ENCODE data around the gene NANP. TPM values are rescaled to one million over a fixed set of nuclear protein-coding genes. Genes with fewer than 3 reads are reported as not detected.
"Not testable (repeated sequence)": the region's sequence is repeated elsewhere in the genome, so short reads cannot be mapped to it uniquely, and the experiment has no call there.

NANP gene
- total RNA-seq, 1 donor = 1.9 TPM

- DNase-seq (ENCODE audit: low read depth in 2 of 3, low spot score in 2 of 3) = no peak
Measured at GRCh38 chr20:25608774-25609173, 15.0 kb downstream of the NANP start.

GRCh38 chr20:25606094-25606695, 17.6 kb downstream of the NANP start:
- DNase-seq (ENCODE audit: low read depth in 2 of 3, low spot score in 2 of 3) = no peak

- no peak for DNase-seq (ENCODE audit: low read depth in 2 of 3, low spot score in 2 of 3)
Measured at GRCh38 chr20:25605148-25605547, 18.7 kb downstream of the NANP start.

- no peak for DNase-seq (ENCODE audit: low read depth in 2 of 3, low spot score in 2 of 3)
Measured at GRCh38 chr20:25604611-25605010, 19.2 kb downstream of the NANP start.

GRCh38 chr20:25602914-25603309, 20.9 kb downstream of the NANP start:
- not testable (repeated sequence) for DNase-seq (ENCODE audit: low read depth in 2 of 3, low spot score in 2 of 3)

GRCh38 chr20:25602191-25602913, 21.5 kb downstream of the NANP start:
- not testable (repeated sequence) for DNase-seq (ENCODE audit: low read depth in 2 of 3, low spot score in 2 of 3)

GRCh38 chr20:25601659-25602058, 22.2 kb downstream of the NANP start:
- no peak for DNase-seq (ENCODE audit: low read depth in 2 of 3, low spot score in 2 of 3)

GRCh38 chr20:25600632-25601031, 23.2 kb downstream of the NANP start:
- DNase-seq (ENCODE audit: low read depth in 2 of 3, low spot score in 2 of 3) = no peak

- DNase-seq (ENCODE audit: low read depth in 2 of 3, low spot score in 2 of 3) = no peak
Measured at GRCh38 chr20:25592135-25592852, 31.5 kb downstream of the NANP start.

GRCh38 chr20:25590778-25591177, 33.0 kb downstream of the NANP start:
- not testable (repeated sequence) for DNase-seq (ENCODE audit: low read depth in 2 of 3, low spot score in 2 of 3)

- no peak for DNase-seq (ENCODE audit: low read depth in 2 of 3, low spot score in 2 of 3)
Measured at GRCh38 chr20:25588491-25588890, 35.3 kb downstream of the NANP start.

- no peak for DNase-seq (ENCODE audit: low read depth in 2 of 3, low spot score in 2 of 3)
Measured at GRCh38 chr20:25587536-25587935, 36.3 kb downstream of the NANP start.

- DNase-seq (ENCODE audit: low read depth in 2 of 3, low spot score in 2 of 3) = no peak
Measured at GRCh38 chr20:25586877-25587276, 36.9 kb downstream of the NANP start.

- DNase-seq (ENCODE audit: low read depth in 2 of 3, low spot score in 2 of 3) = peak in 2 of 3 donors; percentile 11 to 24
Measured at GRCh38 chr20:25584905-25585704, 38.7 kb downstream of the NANP start, which contains the start of gene NINL. Gene NINL (minus strand): TSS chr20:25585531. CDS start chr20:25526587, 58,944 bp downstream.

- not testable (repeated sequence) for DNase-seq (ENCODE audit: low read depth in 2 of 3, low spot score in 2 of 3)
Measured at GRCh38 chr20:25583607-25584006, 40.2 kb downstream of the NANP start.

GRCh38 chr20:25580711-25581110, 43.1 kb downstream of the NANP start:
- DNase-seq (ENCODE audit: low read depth in 2 of 3, low spot score in 2 of 3) = no peak

- no peak for DNase-seq (ENCODE audit: low read depth in 2 of 3, low spot score in 2 of 3)
Measured at GRCh38 chr20:25579081-25579770, 44.6 kb downstream of the NANP start.

- no peak for DNase-seq (ENCODE audit: low read depth in 2 of 3, low spot score in 2 of 3)
Measured at GRCh38 chr20:25576783-25577530, 46.9 kb downstream of the NANP start.

GRCh38 chr20:25574411-25574810, 49.4 kb downstream of the NANP start:
- DNase-seq (ENCODE audit: low read depth in 2 of 3, low spot score in 2 of 3) = no peak

Measured in hematopoietic multipotent progenitor cell (in vitro differentiated cells).